HEK293 (cell line): ENCODE results near the gene NPTN.

Experiments
- CTCF ChIA-PET: fragments of 350-600 bp; formaldehyde crosslinking; extraction: SDS; loops from one replicate; lab custom pipeline; 2021; ENCODE audit warnings: antibody characterized with exemption; lab: Yijun Ruan, JAX
- POLR2A ChIA-PET: fragments of 300-600 bp; formaldehyde crosslinking; extraction: SDS; loops from one replicate; lab custom pipeline; 2020; ENCODE audit warnings: antibody characterized with exemption, inconsistent platforms; lab: Yijun Ruan, JAX
- H3K27ac ChIP-seq: fragments of 200-500 bp; sonication (Bioruptor generic); 2 replicates; pipeline ENCODE4 v1.5.1; 2014; ENCODE audit warnings: low read depth, low read length, control low read depth, inconsistent platforms; ENCODE audit errors: extremely low read depth
- H3K36me3 ChIP-seq, 2 experiments: fragments of 200-500 bp in 1 of 2; sonication (Bioruptor generic) in 1 of 2; 1 replicate in 1 of 2; 2 replicates in 1 of 2; pipeline ENCODE4 v1.5.1; 2014 to 2017; ENCODE audit warnings: inconsistent platforms in 2 of 2, low read length in 2 of 2; ENCODE audit not compliant: control insufficient read depth in 2 of 2, insufficient read depth in 1 of 2
- H3K4me1 ChIP-seq: fragments of 200-500 bp; sonication (Bioruptor generic); 2 replicates; pipeline ENCODE4 v1.5.1; 2014; ENCODE audit warnings: mild to moderate bottlenecking, low read length, inconsistent platforms; ENCODE audit not compliant: control insufficient read depth, insufficient read depth
- H3K4me3 ChIP-seq: 2 replicates; pipeline ENCODE4 v1.5.1; 2011; ENCODE audit warnings: low read depth, mild to moderate bottlenecking, control low read depth, low read length, moderate library complexity
- H3K9me3 ChIP-seq: fragments of 200-500 bp; sonication (Bioruptor generic); 2 replicates; pipeline ENCODE4 v1.5.1; 2014; ENCODE audit warnings: low read depth, low read length, inconsistent platforms; ENCODE audit not compliant: control insufficient read depth, insufficient read depth
- GFI1B ChIP-seq: fragments of 450-650 bp; formaldehyde crosslinking; IDR thresholded peaks from 2 replicates; pipeline ENCODE4 v1.5.1; 2016; ENCODE audit warnings: missing biosample characterization, missing genetic modification characterization
- GLI2 ChIP-seq: fragments of 450-650 bp; formaldehyde crosslinking; IDR thresholded peaks from 2 replicates; pipeline ENCODE4; 2017; ENCODE audit warnings: missing biosample characterization, missing genetic modification characterization, low read depth, borderline replicate concordance
- KLF10 ChIP-seq: fragments of 450-650 bp; IDR thresholded peaks from 2 replicates; pipeline ENCODE4 v1.5.1; 2018; ENCODE audit warnings: missing biosample characterization, mild to moderate bottlenecking, missing genetic modification characterization
- OSR2 ChIP-seq: fragments of 450-650 bp; formaldehyde crosslinking; IDR thresholded peaks from 2 replicates; pipeline ENCODE4 v1.5.1; 2016; ENCODE audit warnings: missing biosample characterization, missing genetic modification characterization
- ZBTB17 ChIP-seq: fragments of 450-650 bp; formaldehyde crosslinking; IDR thresholded peaks from 2 replicates; pipeline ENCODE4 v1.5.1; 2016; ENCODE audit warnings: missing biosample characterization, missing genetic modification characterization
- ZBTB48 ChIP-seq: fragments of 450-650 bp; formaldehyde crosslinking; IDR thresholded peaks from 2 replicates; pipeline ENCODE4 v1.5.1; 2016; ENCODE audit warnings: missing biosample characterization, missing genetic modification characterization
- ZFP3 ChIP-seq: fragments of 450-650 bp; formaldehyde crosslinking; IDR thresholded peaks from 2 replicates; pipeline ENCODE4 v1.5.1; 2016; ENCODE audit warnings: low read depth, missing biosample characterization, missing genetic modification characterization
- ZFP69B ChIP-seq: fragments of 450-650 bp; formaldehyde crosslinking; IDR thresholded peaks from 2 replicates; pipeline ENCODE4 v1.5.1; 2016; ENCODE audit warnings: missing biosample characterization, missing genetic modification characterization
- ZIC2 ChIP-seq: fragments of 450-650 bp; formaldehyde crosslinking; IDR thresholded peaks from 2 replicates; pipeline ENCODE4 v1.5.1; 2016; ENCODE audit warnings: missing biosample characterization, missing genetic modification characterization
- ZNF114 ChIP-seq: fragments of 450-650 bp; formaldehyde crosslinking; IDR thresholded peaks from 2 replicates; pipeline ENCODE4 v1.5.0; 2017; ENCODE audit warnings: missing biosample characterization, missing genetic modification characterization
- ZNF132 ChIP-seq: fragments of 450-650 bp; formaldehyde crosslinking; IDR thresholded peaks from 2 replicates; pipeline ENCODE4 v1.5.1; 2017; ENCODE audit warnings: missing biosample characterization, missing genetic modification characterization, borderline replicate concordance
- ZNF184 ChIP-seq: fragments of 450-650 bp; IDR thresholded peaks from 2 replicates; pipeline ENCODE4 v1.5.1; 2018; ENCODE audit warnings: missing biosample characterization, mild to moderate bottlenecking, missing genetic modification characterization
- ZNF223 ChIP-seq: fragments of 450-650 bp; formaldehyde crosslinking; IDR thresholded peaks from 2 replicates; pipeline ENCODE4 v1.5.1; 2016; ENCODE audit warnings: missing biosample characterization, missing genetic modification characterization
- ZNF248 ChIP-seq: fragments of 450-650 bp; formaldehyde crosslinking; IDR thresholded peaks from 2 replicates; pipeline ENCODE4 v1.5.1; 2017; ENCODE audit warnings: missing biosample characterization, missing genetic modification characterization
- ZNF266 ChIP-seq: fragments of 450-650 bp; formaldehyde crosslinking; IDR thresholded peaks from 2 replicates; pipeline ENCODE4 v1.5.1; 2016; ENCODE audit warnings: missing biosample characterization, missing genetic modification characterization, low read depth
- ZNF292 ChIP-seq: fragments of 450-650 bp; formaldehyde crosslinking; IDR thresholded peaks from 2 replicates; pipeline ENCODE4 v1.5.1; 2016; ENCODE audit warnings: low read depth, missing biosample characterization, missing genetic modification characterization, borderline replicate concordance
- ZNF341 ChIP-seq: fragments of 450-650 bp; formaldehyde crosslinking; IDR thresholded peaks from 2 replicates; pipeline ENCODE4; 2016; ENCODE audit warnings: low read depth, missing biosample characterization, missing genetic modification characterization
- ZNF423 ChIP-seq: fragments of 450-650 bp; formaldehyde crosslinking; IDR thresholded peaks from 2 replicates; pipeline ENCODE4 v1.5.1; 2016; ENCODE audit warnings: missing biosample characterization, missing genetic modification characterization
- ZNF426 ChIP-seq: fragments of 450-650 bp; formaldehyde crosslinking; IDR thresholded peaks from 2 replicates; pipeline ENCODE4 v1.5.1; 2017; ENCODE audit warnings: missing biosample characterization, missing genetic modification characterization, mild to moderate bottlenecking, inconsistent platforms, moderate library complexity
- ZNF596 ChIP-seq: fragments of 450-650 bp; IDR thresholded peaks from 2 replicates; pipeline ENCODE4 v1.5.0; 2018; ENCODE audit warnings: missing biosample characterization, mild to moderate bottlenecking, missing genetic modification characterization, moderate library complexity
- ZNF701 ChIP-seq: fragments of 450-650 bp; formaldehyde crosslinking; IDR thresholded peaks from 2 replicates; pipeline ENCODE4 v1.5.1; 2016; ENCODE audit warnings: missing biosample characterization, missing genetic modification characterization
- ZSCAN23 ChIP-seq: fragments of 450-650 bp; formaldehyde crosslinking; IDR thresholded peaks from 2 replicates; pipeline ENCODE4 v1.5.1; 2016; ENCODE audit warnings: missing biosample characterization, missing genetic modification characterization
- TF ChIP-seq, protein P1 (sequence below): IDR thresholded peaks from 2 replicates; pipeline ENCODE4 v1.6.1; 2011; ENCODE audit warnings: mild to moderate bottlenecking, low read depth, low read length, borderline replicate concordance
- TF ChIP-seq, protein P2 (sequence below): fragments of 450-650 bp; formaldehyde crosslinking; IDR thresholded peaks from 2 replicates; pipeline ENCODE4 v1.5.1; 2016; ENCODE audit warnings: missing biosample characterization, missing genetic modification characterization
- TF ChIP-seq, protein P3 (sequence below): fragments of 450-650 bp; formaldehyde crosslinking; IDR thresholded peaks from 2 replicates; pipeline ENCODE4 v1.5.1; 2016; ENCODE audit warnings: missing biosample characterization, missing genetic modification characterization
- TF ChIP-seq, protein P4 (sequence below): fragments of 450-650 bp; formaldehyde crosslinking; IDR thresholded peaks from 2 replicates; pipeline ENCODE4 v1.5.1; 2016; ENCODE audit warnings: missing biosample characterization, missing genetic modification characterization
- TF ChIP-seq, protein P5 (sequence below): fragments of 450-650 bp; formaldehyde crosslinking; IDR thresholded peaks from 2 replicates; pipeline ENCODE4 v1.5.1; 2016; ENCODE audit warnings: missing biosample characterization, missing genetic modification characterization

The NPTN gene

DNA sequence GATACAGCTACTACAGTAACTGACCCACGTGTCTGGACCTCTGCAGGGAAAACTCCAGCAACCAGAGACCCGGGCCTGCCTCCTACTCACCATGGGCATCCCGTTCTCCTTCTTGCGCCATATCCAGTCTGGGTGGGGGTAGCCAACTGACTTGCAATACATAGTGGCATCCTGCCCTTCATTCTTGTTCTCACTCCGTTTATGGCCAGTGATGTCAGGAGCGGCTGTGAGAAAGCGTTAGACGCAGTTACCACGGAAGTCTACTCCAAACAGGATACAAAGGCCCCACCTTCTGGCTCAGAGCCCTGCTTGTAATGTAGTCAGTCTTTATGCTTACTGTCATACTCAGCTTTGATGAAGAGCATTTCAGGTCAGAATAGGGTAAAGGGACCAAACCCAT lies 59.6 kb downstream of the NPTN start:
- ChIA-PET POLR2A (no interaction called here), CTCF (interaction anchor here (0.6 to 0.8 kb wide), 2 partner anchors 62 to 124 kb away, joined by 3 read pairs; no protein-coding TSS in a partner anchor)
- Histone ChIP-seq H3K4me1 (no peaks in the 10 kb centered on the region), H3K9me3 (no peaks in the 10 kb centered on the region), H3K4me3 (no peak overlapping the region), H3K36me3 (peaks cover 11 to 76% of the 10 kb centered on the region in 2 experiments), H3K27ac (no peak overlapping the region)
- no peak for TF ChIP-seq ZNF341 (tag by site-specific recombination)
- TF ChIP-seq ZNF423, result no peak
- TF ChIP-seq, protein P1, sequence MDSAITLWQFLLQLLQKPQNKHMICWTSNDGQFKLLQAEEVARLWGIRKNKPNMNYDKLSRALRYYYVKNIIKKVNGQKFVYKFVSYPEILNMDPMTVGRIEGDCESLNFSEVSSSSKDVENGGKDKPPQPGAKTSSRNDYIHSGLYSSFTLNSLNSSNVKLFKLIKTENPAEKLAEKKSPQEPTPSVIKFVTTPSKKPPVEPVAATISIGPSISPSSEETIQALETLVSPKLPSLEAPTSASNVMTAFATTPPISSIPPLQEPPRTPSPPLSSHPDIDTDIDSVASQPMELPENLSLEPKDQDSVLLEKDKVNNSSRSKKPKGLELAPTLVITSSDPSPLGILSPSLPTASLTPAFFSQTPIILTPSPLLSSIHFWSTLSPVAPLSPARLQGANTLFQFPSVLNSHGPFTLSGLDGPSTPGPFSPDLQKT, result no peak
- no peak for TF ChIP-seq ZNF248 (tag by site-specific recombination)
- no peak for TF ChIP-seq ZFP69B (tag by site-specific recombination)
- no peak for TF ChIP-seq ZSCAN23
- TF ChIP-seq ZBTB17 (tag by site-specific recombination), result no peak
- TF ChIP-seq ZNF292 (tag by site-specific recombination), result no peak
- TF ChIP-seq, protein P2, sequence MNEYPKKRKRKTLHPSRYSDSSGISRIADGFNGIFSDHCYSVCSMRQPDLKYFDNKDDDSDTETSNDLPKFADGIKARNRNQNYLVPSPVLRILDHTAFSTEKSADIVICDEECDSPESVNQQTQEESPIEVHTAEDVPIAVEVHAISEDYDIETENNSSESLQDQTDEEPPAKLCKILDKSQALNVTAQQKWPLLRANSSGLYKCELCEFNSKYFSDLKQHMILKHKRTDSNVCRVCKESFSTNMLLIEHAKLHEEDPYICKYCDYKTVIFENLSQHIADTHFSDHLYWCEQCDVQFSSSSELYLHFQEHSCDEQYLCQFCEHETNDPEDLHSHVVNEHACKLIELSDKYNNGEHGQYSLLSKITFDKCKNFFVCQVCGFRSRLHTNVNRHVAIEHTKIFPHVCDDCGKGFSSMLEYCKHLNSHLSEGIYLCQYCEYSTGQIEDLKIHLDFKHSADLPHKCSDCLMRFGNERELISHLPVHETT (tag by site-specific recombination), result no peak
- no peak for TF ChIP-seq ZFP3 (tag by site-specific recombination)
- TF ChIP-seq, protein P3, sequence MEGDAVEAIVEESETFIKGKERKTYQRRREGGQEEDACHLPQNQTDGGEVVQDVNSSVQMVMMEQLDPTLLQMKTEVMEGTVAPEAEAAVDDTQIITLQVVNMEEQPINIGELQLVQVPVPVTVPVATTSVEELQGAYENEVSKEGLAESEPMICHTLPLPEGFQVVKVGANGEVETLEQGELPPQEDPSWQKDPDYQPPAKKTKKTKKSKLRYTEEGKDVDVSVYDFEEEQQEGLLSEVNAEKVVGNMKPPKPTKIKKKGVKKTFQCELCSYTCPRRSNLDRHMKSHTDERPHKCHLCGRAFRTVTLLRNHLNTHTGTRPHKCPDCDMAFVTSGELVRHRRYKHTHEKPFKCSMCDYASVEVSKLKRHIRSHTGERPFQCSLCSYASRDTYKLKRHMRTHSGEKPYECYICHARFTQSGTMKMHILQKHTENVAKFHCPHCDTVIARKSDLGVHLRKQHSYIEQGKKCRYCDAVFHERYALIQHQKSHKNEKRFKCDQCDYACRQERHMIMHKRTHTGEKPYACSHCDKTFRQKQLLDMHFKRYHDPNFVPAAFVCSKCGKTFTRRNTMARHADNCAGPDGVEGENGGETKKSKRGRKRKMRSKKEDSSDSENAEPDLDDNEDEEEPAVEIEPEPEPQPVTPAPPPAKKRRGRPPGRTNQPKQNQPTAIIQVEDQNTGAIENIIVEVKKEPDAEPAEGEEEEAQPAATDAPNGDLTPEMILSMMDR, result no peak
- no peak for TF ChIP-seq OSR2
- no peak for TF ChIP-seq ZBTB48 (tag by site-specific recombination)
- no peak for TF ChIP-seq GLI2 (tag by site-specific recombination)

DNA sequence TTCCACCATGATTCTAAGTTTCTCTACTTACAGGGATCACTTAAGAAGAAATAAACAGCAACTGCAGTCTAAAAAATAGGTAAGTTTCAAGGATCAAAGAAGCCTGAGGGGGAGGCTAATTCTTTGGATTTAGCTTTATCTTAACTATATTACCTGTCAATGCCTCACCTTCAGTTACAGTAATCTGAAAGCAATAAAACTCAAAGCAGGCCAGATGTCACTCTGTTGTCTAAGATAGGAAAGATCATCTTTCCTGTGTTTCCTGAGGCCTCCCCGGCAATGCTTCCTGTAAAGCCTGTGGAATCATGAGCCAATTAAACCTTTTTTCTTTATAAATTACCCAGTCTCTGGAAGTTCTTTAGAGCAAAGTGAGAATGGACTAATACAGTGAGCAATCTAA lies 60.2 kb downstream of the NPTN start:
- H3K9me3 ChIP-seq, result no peaks in the 10 kb centered on the region
- POLR2A ChIA-PET, result no interaction called here
- no peak overlapping the region for H3K27ac ChIP-seq
- no peaks in the 10 kb centered on the region for H3K4me1 ChIP-seq
- no peak overlapping the region for H3K4me3 ChIP-seq
- TF ChIP-seq, protein P4, sequence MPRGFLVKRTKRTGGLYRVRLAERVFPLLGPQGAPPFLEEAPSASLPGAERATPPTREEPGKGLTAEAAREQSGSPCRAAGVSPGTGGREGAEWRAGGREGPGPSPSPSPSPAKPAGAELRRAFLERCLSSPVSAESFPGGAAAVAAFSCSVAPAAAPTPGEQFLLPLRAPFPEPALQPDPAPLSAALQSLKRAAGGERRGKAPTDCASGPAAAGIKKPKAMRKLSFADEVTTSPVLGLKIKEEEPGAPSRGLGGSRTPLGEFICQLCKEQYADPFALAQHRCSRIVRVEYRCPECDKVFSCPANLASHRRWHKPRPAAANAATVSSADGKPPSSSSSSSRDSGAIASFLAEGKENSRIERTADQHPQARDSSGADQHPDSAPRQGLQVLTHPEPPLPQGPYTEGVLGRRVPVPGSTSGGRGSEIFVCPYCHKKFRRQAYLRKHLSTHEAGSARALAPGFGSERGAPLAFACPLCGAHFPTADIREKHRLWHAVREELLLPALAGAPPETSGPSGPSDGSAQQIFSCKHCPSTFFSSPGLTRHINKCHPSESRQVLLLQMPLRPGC (tag by site-specific recombination), result no peak
- TF ChIP-seq ZFP69B (tag by site-specific recombination) (no peak), ZNF426 (tag by site-specific recombination) (no peak), ZIC2 (tag by site-specific recombination) (no peak), ZNF701 (no peak), ZNF596 (tag by site-specific recombination) (no peak), ZNF223 (tag by site-specific recombination) (no peak), ZNF184 (tag by site-specific recombination) (no peak), ZNF114 (no peak), ZNF266 (tag by site-specific recombination) (no peak), ZNF132 (tag by site-specific recombination) (no peak), KLF10 (tag by site-specific recombination) (no peak), GFI1B (no peak)
- TF ChIP-seq, protein P2 (tag by site-specific recombination), result no peak
- TF ChIP-seq, protein P5, sequence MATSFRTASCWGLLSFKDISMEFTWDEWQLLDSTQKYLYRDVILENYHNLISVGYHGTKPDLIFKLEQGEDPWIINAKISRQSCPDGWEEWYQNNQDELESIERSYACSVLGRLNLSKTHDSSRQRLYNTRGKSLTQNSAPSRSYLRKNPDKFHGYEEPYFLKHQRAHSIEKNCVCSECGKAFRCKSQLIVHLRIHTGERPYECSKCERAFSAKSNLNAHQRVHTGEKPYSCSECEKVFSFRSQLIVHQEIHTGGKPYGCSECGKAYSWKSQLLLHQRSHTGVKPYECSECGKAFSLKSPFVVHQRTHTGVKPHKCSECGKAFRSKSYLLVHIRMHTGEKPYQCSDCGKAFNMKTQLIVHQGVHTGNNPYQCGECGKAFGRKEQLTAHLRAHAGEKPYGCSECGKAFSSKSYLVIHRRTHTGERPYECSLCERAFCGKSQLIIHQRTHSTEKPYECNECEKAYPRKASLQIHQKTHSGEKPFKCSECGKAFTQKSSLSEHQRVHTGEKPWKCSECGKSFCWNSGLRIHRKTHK (tag by site-specific recombination), result no peak
- CTCF ChIA-PET, result interaction anchor here (0.6 kb wide), 1 partner anchor 124 kb away, joined by 3 read pairs; no protein-coding TSS in a partner anchor
- peaks cover 11 to 81% of the 10 kb centered on the region in 2 experiments for H3K36me3 ChIP-seq
